Sigmoid colon (tissue), 7 donors: ENCODE results near the gene STRA6. TPM values are rescaled to one million over a fixed set of nuclear protein-coding genes. Genes with fewer than 3 reads are reported as not detected.

Experiments used
- DNase-seq: peaks from one replicate; pipeline ENCODE4 v3.0.0-alpha.2; 2019
- H3K27ac ChIP-seq, 4 donors: fragments of 200-600 bp; sonication (generic); one replicate each; pipeline ENCODE4 v1.5.1; 2016 to 2019; ENCODE audit warnings: mild to moderate bottlenecking in 1 of 4
- H3K27me3 ChIP-seq, 3 donors: fragments of 200-600 bp; sonication (generic); one replicate each; pipeline ENCODE4 v1.5.1; 2019; ENCODE audit warnings: mild to moderate bottlenecking in 1 of 3
- H3K36me3 ChIP-seq, 4 donors: fragments of 200-600 bp; sonication (generic); one replicate each; pipeline ENCODE4 v1.5.1; 2016 to 2019
- H3K4me1 ChIP-seq, 4 donors: fragments of 200-600 bp; sonication (generic); one replicate each; pipeline ENCODE4 v1.5.1; 2017 to 2019
- H3K4me3 ChIP-seq, 4 donors: fragments of 200-600 bp; sonication (generic); one replicate each; pipeline ENCODE4 v1.5.1; 2017 to 2019; ENCODE audit warnings: mild to moderate bottlenecking in 2 of 4, moderate library complexity in 1 of 4
- H3K9me3 ChIP-seq, 4 donors: fragments of 200-600 bp in 3 of 4; sonication (generic) in 3 of 4; one replicate each; pipeline versions ENCODE4 v1.5.1 to v1.6.1; 2013 to 2019
- CTCF ChIP-seq, 4 experiments: fragments of 450-650 bp in 3 of 4; fragments of 200-600 bp in 1 of 4; IDR thresholded peaks; one replicate each; pipeline ENCODE4 v1.5.1; 2016 to 2019; ENCODE audit warnings: antibody characterized with exemption in 4 of 4, mild to moderate bottlenecking in 3 of 4, moderate library complexity in 2 of 4
- EP300 ChIP-seq, 4 donors: sonication (generic); formaldehyde crosslinking; IDR thresholded peaks; one replicate each; pipeline ENCODE4 v1.6.1; 2017; ENCODE audit warnings: antibody characterized with exemption in 4 of 4
- POLR2A ChIP-seq, 2 donors: fragments of 450-650 bp; IDR thresholded peaks; one replicate each; pipeline ENCODE4 v1.6.1; 2016; ENCODE audit warnings: antibody characterized with exemption in 2 of 2, mild to moderate bottlenecking in 2 of 2, moderate library complexity in 2 of 2
- POLR2AphosphoS5 ChIP-seq, 4 donors: sonication (generic); formaldehyde crosslinking; IDR thresholded peaks; one replicate each; pipeline ENCODE4 v1.6.1; 2017; ENCODE audit warnings: antibody characterized with exemption in 4 of 4
- WGBS, 2 donors: extraction: QIAGEN DNeasy Blood & Tissue Kit; methylation state at CpG; one replicate each; pipeline ENCODE4 v1.1.7; 2013; 5-methylcytosine and 5-hydroxymethylcytosine counted together
- intact Hi-C: fragments of 100-400 bp; cut with DNase I; formaldehyde crosslinking; loops from one replicate; pipeline ENCODE4 v1.15.1; 2023
- polyA plus RNA-seq, 3 donors: library from polyadenylated mRNA; stranded (reverse); fragments of 200-250 nt; gene quantifications; one replicate each; pipeline ENCODE4 v1.2.3, GENCODE V29; 2013
- total RNA-seq, 4 donors: library from RNA; depleted of rRNA; stranded (reverse); fragments of >200 nt; gene quantifications; one replicate each; pipeline ENCODE4 v1.1.0, GENCODE V29; 2016
- donor health status: healthy with polysubstance abuse.
- donor health status: Bipolar disorder and iron deficiency.
- donor health status: healthy.

STRA6 gene
- total and polyA plus RNA-seq, 7 donors = 0.50 to 0.71 TPM; not detected in 5

GRCh38 chr15:74179983-74180880 lies 22.4 kb downstream of the STRA6 start:
- WGBS, 2 donors = 85 to 88% methylated on average over 17 of the region's 17 CpGs
- Histone ChIP-seq H3K27me3 (no peaks in the 10 kb centered on the region), H3K4me3 (no peak overlapping the region), H3K4me1 (peaks cover 0 to 44% (median 41%) of the 10 kb centered on the region in 4 donors), H3K27ac (peak overlapping the region; percentile 13 to 72 (median 50)), H3K9me3 (no peaks in the 10 kb centered on the region), H3K36me3 (peaks cover 0 to 8% (median 6%) of the 10 kb centered on the region in 4 donors)
- intact Hi-C loops = no loop called here
- TF ChIP-seq POLR2AphosphoS5 (IDR thresholded peaks at IDR 0.05) = no peak
- TF ChIP-seq POLR2A (IDR thresholded peaks at IDR 0.05) = no peak
- no peak for TF ChIP-seq EP300 (IDR thresholded peaks at IDR 0.05)
- TF ChIP-seq CTCF (IDR thresholded peaks at IDR 0.05) = no peak
- peak; percentile 76 for DNase-seq

GRCh38 chr15:74179101-74179841 lies 23.3 kb downstream of the STRA6 start:
- intact Hi-C loops = no loop called here
- H3K9me3 ChIP-seq = no peaks in the 10 kb centered on the region

GRCh38 chr15:74178326-74179100 lies 24.1 kb downstream of the STRA6 start:
- Histone ChIP-seq H3K27me3 (no peaks in the 10 kb centered on the region), H3K27ac (peak overlapping the region; percentile 27 to 72 (median 46)), H3K9me3 (no peaks in the 10 kb centered on the region), H3K4me3 (no peak overlapping the region), H3K36me3 (peaks cover 0 to 8% (median 6%) of the 10 kb centered on the region in 4 donors), H3K4me1 (peaks cover 0 to 61% (median 57%) of the 10 kb centered on the region in 4 donors)
- intact Hi-C loops = no loop called here
- DNase-seq = peak; percentile 43
- 81 to 86% methylated on average over 7 of the region's 7 CpGs for WGBS, 2 donors
- TF ChIP-seq CTCF (IDR thresholded peaks at IDR 0.05) (no peak), POLR2AphosphoS5 (IDR thresholded peaks at IDR 0.05) (no peak), EP300 (IDR thresholded peaks at IDR 0.05) (no peak), POLR2A (IDR thresholded peaks at IDR 0.05) (no peak)

More at GRCh38 chr15:74179101-74179841, 23.3 kb downstream of the STRA6 start:
- TF ChIP-seq POLR2A (IDR thresholded peaks at IDR 0.05) = no peak
- peak in 2 of 4 donors; percentile 26 to 52 for TF ChIP-seq POLR2AphosphoS5 (IDR thresholded peaks at IDR 0.05)
- Histone ChIP-seq H3K27me3 (no peaks in the 10 kb centered on the region), H3K4me3 (no peak overlapping the region), H3K36me3 (peaks cover 0 to 8% (median 6%) of the 10 kb centered on the region in 4 donors), H3K27ac (peak overlapping the region; percentile 27 to 72 (median 50)), H3K4me1 (peaks cover 0 to 54% (median 50%) of the 10 kb centered on the region in 4 donors)
- 34 to 57% methylated on average over 13 of the region's 13 CpGs for WGBS, 2 donors
- peak; percentile 88 for DNase-seq

- no peak for TF ChIP-seq POLR2A (IDR thresholded peaks at IDR 0.05)
- TF ChIP-seq POLR2AphosphoS5 (IDR thresholded peaks at IDR 0.05) = no peak
- WGBS, 2 donors = 73 to 84% methylated on average over 10 of the region's 10 CpGs
- Histone ChIP-seq H3K4me3 (no peak overlapping the region), H3K27ac (peak overlapping the region in 2 of 4 donors; percentile 18 to 28), H3K4me1 (peaks cover 0 to 78% (median 72%) of the 10 kb centered on the region in 4 donors), H3K27me3 (no peaks in the 10 kb centered on the region), H3K9me3 (no peaks in the 10 kb centered on the region), H3K36me3 (peaks cover 0 to 8% (median 6%) of the 10 kb centered on the region in 4 donors)
- DNase-seq = peak; percentile 64
- intact Hi-C loops = no loop called here
These were observed 26.0 kb downstream of the STRA6 start for GRCh38 chr15:74176262-74177214.
